SK-N-SH (cell line): ENCODE data around the gene GXYLT2. TPM values are rescaled to one million over a fixed set of nuclear protein-coding genes. Genes with fewer than 3 reads are reported as not detected.

Experiments
- CTCF ChIA-PET: fragments of 300-600, 350-600 bp; formaldehyde crosslinking; extraction: SDS; loops from one replicate; lab custom pipeline; 2021; lab: Yijun Ruan, JAX
- POLR2A ChIA-PET: fragments of 350-600 bp; sonication (Branson Sonifier 250); formaldehyde crosslinking; extraction: SDS; loops from one replicate; lab custom pipeline; 2020; ENCODE audit warnings: antibody characterized with exemption, inconsistent platforms; lab: Yijun Ruan, JAX
- DNase-seq: peaks from one replicate; pipeline ENCODE4 v3.0.0; 2012
- H2AFZ ChIP-seq: fragments of 200-600 bp; sonication (generic); 2 replicates; pipeline ENCODE4 v1.8.1; 2016; ENCODE audit warnings: antibody characterized with exemption, mild to moderate bottlenecking, low read depth
- H3F3A ChIP-seq: fragments of 200-600 bp; sonication (generic); replicated peaks from 2 replicates; pipeline ENCODE3; 2016; ENCODE audit warnings: antibody characterized with exemption, mild to moderate bottlenecking; ENCODE audit not compliant: insufficient read depth
- H3K27ac ChIP-seq, 2 experiments: fragments of 200-500 bp in 1 of 2; fragments of 200-600 bp in 1 of 2; sonication (Bioruptor generic) in 1 of 2; sonication (generic), shearing (Covaris generic) in 1 of 2; 2 replicates each; pipeline versions ENCODE4 v1.5.1 to v1.6.1; 2014 to 2016; ENCODE audit warnings: low read depth in 2 of 2, inconsistent platforms in 1 of 2, low read length in 1 of 2, mild to moderate bottlenecking in 1 of 2, mixed read lengths in 1 of 2
- H3K27me3 ChIP-seq: fragments of 200-600 bp; sonication (generic), shearing (Covaris generic); 2 replicates; pipeline ENCODE4 v1.6.1; 2016; ENCODE audit warnings: mixed run types; ENCODE audit not compliant: insufficient read depth
- H3K36me3 ChIP-seq, 2 experiments: fragments of 200-500 bp in 1 of 2; fragments of 200-600 bp in 1 of 2; sonication (Bioruptor generic) in 1 of 2; sonication (generic) in 1 of 2; replicated peaks in 1 of 2; 2 replicates each; pipeline versions ENCODE3 to v1.5.1; 2014 to 2016; ENCODE audit warnings: low read length in 1 of 2, mild to moderate bottlenecking in 1 of 2; ENCODE audit not compliant: insufficient read depth in 2 of 2, control insufficient read depth in 1 of 2
- H3K4me1 ChIP-seq, 2 experiments: fragments of 200-500 bp in 1 of 2; fragments of 200-600 bp in 1 of 2; sonication (Bioruptor generic) in 1 of 2; sonication (generic), shearing (Covaris generic) in 1 of 2; 2 replicates each; pipeline versions ENCODE4 v1.5.1 to v1.6.1; 2014 to 2016; ENCODE audit warnings: low read depth in 1 of 2, low read length in 1 of 2, mixed run types in 1 of 2; ENCODE audit not compliant: insufficient read depth in 2 of 2, control insufficient read depth in 1 of 2
- H3K4me2 ChIP-seq: fragments of 200-600 bp; sonication (generic), shearing (Covaris generic); 2 replicates; pipeline ENCODE4 v1.6.1; 2017; ENCODE audit warnings: mixed run types
- H3K4me3 ChIP-seq, 2 experiments: fragments of 200-500 bp in 1 of 2; fragments of 200-600 bp in 1 of 2; sonication (Bioruptor generic) in 1 of 2; sonication (generic), shearing (Covaris generic) in 1 of 2; 2 replicates each; pipeline versions ENCODE4 v1.5.1 to v1.8.1; 2014 to 2016; ENCODE audit warnings: low read depth in 2 of 2, inconsistent platforms in 1 of 2, low read length in 1 of 2, mild to moderate bottlenecking in 1 of 2, mixed read lengths in 1 of 2, moderate library complexity in 1 of 2
- H3K79me2 ChIP-seq: fragments of 200-600 bp; sonication (generic); 2 replicates; pipeline ENCODE4 v1.8.1; 2017; ENCODE audit warnings: mild to moderate bottlenecking; ENCODE audit not compliant: insufficient read depth
- H3K9ac ChIP-seq: fragments of 200-600 bp; sonication (generic); 2 replicates; pipeline ENCODE4 v1.6.1; 2017; ENCODE audit warnings: mixed run types
- H3K9me2 ChIP-seq: fragments of 200-600 bp; sonication (generic); 2 replicates; pipeline ENCODE4 v1.6.1; 2017; ENCODE audit warnings: mixed run types
- H3K9me3 ChIP-seq: fragments of 200-600 bp; sonication (generic); 2 replicates; pipeline ENCODE4 v1.6.1; 2017; ENCODE audit warnings: mixed run types, mild to moderate bottlenecking, moderate library complexity
- H4K20me1 ChIP-seq: fragments of 200-600 bp; sonication (generic); 2 replicates; pipeline ENCODE4 v1.6.1; 2017; ENCODE audit warnings: mild to moderate bottlenecking, mixed run types; ENCODE audit not compliant: insufficient read depth
- CHD2 ChIP-seq: fragments of 150-350 bp; IDR thresholded peaks from 2 replicates; pipeline ENCODE4 v1.6.1; 2018; ENCODE audit warnings: low read length; ENCODE audit not compliant: partially characterized antibody
- FOSL2 ChIP-seq: IDR thresholded peaks from 2 replicates; pipeline ENCODE4 v1.4.0; 2012; ENCODE audit warnings: low read depth, mild to moderate bottlenecking, moderate library complexity, borderline replicate concordance
- FOXM1 ChIP-seq: IDR thresholded peaks from 2 replicates; pipeline ENCODE4 v1.4.0; 2012; ENCODE audit warnings: low read depth, mild to moderate bottlenecking
- GABPA ChIP-seq: IDR thresholded peaks from 2 replicates; pipeline ENCODE4 v1.4.0; 2012; ENCODE audit warnings: low read depth, mild to moderate bottlenecking
- GATA2 ChIP-seq: sonication (generic); formaldehyde crosslinking; IDR thresholded peaks from 2 replicates; pipeline ENCODE4 v1.5.0; 2020; ENCODE audit warnings: mild to moderate bottlenecking, missing genetic modification reagents
- JUND ChIP-seq: IDR thresholded peaks from 2 replicates; pipeline ENCODE4 v1.4.0; 2012
- RFX5 ChIP-seq: IDR thresholded peaks from 2 replicates; pipeline ENCODE4 v1.6.1; 2012; ENCODE audit warnings: mild to moderate bottlenecking, improper control_type of control experiment, low read length
- RXRA ChIP-seq: IDR thresholded peaks from 2 replicates; pipeline ENCODE4 v1.4.0; 2012; ENCODE audit warnings: low read depth, mild to moderate bottlenecking, borderline replicate concordance
- SMC3 ChIP-seq: IDR thresholded peaks from 2 replicates; pipeline ENCODE4 v1.6.1; 2012; ENCODE audit warnings: low read depth, low read length, improper control_type of control experiment
- TAF1 ChIP-seq: IDR thresholded peaks from 2 replicates; pipeline ENCODE4 v1.6.1; 2012; ENCODE audit warnings: low read depth, mild to moderate bottlenecking, low read length, moderate library complexity, borderline replicate concordance
- TCF12 ChIP-seq: IDR thresholded peaks from 2 replicates; pipeline ENCODE4 v1.4.0; 2012
- TEAD4 ChIP-seq: IDR thresholded peaks from 2 replicates; pipeline ENCODE4 v1.4.0; 2012; ENCODE audit warnings: mild to moderate bottlenecking, borderline replicate concordance; ENCODE audit not compliant: insufficient read depth
- USF1 ChIP-seq: IDR thresholded peaks from 2 replicates; pipeline ENCODE4 v1.4.0; 2012; ENCODE audit warnings: low read depth, borderline replicate concordance
- YY1 ChIP-seq: IDR thresholded peaks from 2 replicates; pipeline ENCODE4 v1.4.0; 2012; ENCODE audit warnings: low read depth, mild to moderate bottlenecking
- WGBS: methylation state at CpG from one replicate; pipeline ENCODE4 v1.1.6; 2017; ENCODE audit warnings: low lambda C conversion rate; 5-methylcytosine and 5-hydroxymethylcytosine counted together
- polyA plus RNA-seq, 3 experiments: library from polyadenylated mRNA; depleted of rRNA; stranded (reverse); fragments of >200 nt; gene quantifications; 2 replicates each; pipeline ENCODE4 v1.2.3, GENCODE V29; 2012
- TF ChIP-seq, protein P1 (sequence below): IDR thresholded peaks from 2 replicates; pipeline ENCODE4 v1.6.1; 2012; ENCODE audit warnings: mild to moderate bottlenecking, low read depth, low read length, moderate library complexity
- TF ChIP-seq, protein P2 (sequence below): fragments of 150-350 bp; IDR thresholded peaks from 2 replicates; pipeline ENCODE4 v1.6.1; 2016; ENCODE audit warnings: mild to moderate bottlenecking, low read depth, low read length
- TF ChIP-seq, protein P3 (sequence below): fragments of 200-600 bp; sonication (generic); IDR thresholded peaks from 2 replicates; pipeline ENCODE4 v1.6.1; 2017; ENCODE audit warnings: antibody characterized with exemption, mild to moderate bottlenecking, moderate library complexity
- TF ChIP-seq, protein P4 (sequence below): fragments of 150-350 bp; IDR thresholded peaks from 2 replicates; pipeline ENCODE4 v1.6.1; 2017; ENCODE audit warnings: antibody characterized with exemption, low read length, low read depth, borderline replicate concordance

Gene GXYLT2
- polyA plus RNA-seq, 1 of the 3 experiments (the other 2 are of a cell fraction), result 9.1 TPM

- Histone ChIP-seq H4K20me1 (no peaks in the 10 kb centered on the region), H3K36me3 (peaks cover 0 to 8% of the 10 kb centered on the region in 2 experiments), H3K79me2 (no peaks in the 10 kb centered on the region), H3K27me3 (no peaks in the 10 kb centered on the region), H2AFZ (no peak overlapping the region), H3K27ac (no peak overlapping the region), H3K4me2 (no peak overlapping the region), H3K9me3 (no peaks in the 10 kb centered on the region), H3K4me3 (no peak overlapping the region), H3K4me1 (peaks cover 0 to 4% of the 10 kb centered on the region in 2 experiments; a peak in 1 of 4 replicates), H3F3A (no peaks in the 10 kb centered on the region), H3K9me2 (no peaks in the 10 kb centered on the region), H3K9ac (no peak overlapping the region)
- no peak for DNase-seq
- CTCF ChIA-PET, result interaction anchor here (1.2 to 1.5 kb wide), 2 partner anchors 23 to 24 kb away, joined by 4 to 6 read pairs; no protein-coding TSS in a partner anchor
- TF ChIP-seq, protein P1, sequence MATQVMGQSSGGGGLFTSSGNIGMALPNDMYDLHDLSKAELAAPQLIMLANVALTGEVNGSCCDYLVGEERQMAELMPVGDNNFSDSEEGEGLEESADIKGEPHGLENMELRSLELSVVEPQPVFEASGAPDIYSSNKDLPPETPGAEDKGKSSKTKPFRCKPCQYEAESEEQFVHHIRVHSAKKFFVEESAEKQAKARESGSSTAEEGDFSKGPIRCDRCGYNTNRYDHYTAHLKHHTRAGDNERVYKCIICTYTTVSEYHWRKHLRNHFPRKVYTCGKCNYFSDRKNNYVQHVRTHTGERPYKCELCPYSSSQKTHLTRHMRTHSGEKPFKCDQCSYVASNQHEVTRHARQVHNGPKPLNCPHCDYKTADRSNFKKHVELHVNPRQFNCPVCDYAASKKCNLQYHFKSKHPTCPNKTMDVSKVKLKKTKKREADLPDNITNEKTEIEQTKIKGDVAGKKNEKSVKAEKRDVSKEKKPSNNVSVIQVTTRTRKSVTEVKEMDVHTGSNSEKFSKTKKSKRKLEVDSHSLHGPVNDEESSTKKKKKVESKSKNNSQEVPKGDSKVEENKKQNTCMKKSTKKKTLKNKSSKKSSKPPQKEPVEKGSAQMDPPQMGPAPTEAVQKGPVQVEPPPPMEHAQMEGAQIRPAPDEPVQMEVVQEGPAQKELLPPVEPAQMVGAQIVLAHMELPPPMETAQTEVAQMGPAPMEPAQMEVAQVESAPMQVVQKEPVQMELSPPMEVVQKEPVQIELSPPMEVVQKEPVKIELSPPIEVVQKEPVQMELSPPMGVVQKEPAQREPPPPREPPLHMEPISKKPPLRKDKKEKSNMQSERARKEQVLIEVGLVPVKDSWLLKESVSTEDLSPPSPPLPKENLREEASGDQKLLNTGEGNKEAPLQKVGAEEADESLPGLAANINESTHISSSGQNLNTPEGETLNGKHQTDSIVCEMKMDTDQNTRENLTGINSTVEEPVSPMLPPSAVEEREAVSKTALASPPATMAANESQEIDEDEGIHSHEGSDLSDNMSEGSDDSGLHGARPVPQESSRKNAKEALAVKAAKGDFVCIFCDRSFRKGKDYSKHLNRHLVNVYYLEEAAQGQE, result no peak
- TF ChIP-seq, protein P2, sequence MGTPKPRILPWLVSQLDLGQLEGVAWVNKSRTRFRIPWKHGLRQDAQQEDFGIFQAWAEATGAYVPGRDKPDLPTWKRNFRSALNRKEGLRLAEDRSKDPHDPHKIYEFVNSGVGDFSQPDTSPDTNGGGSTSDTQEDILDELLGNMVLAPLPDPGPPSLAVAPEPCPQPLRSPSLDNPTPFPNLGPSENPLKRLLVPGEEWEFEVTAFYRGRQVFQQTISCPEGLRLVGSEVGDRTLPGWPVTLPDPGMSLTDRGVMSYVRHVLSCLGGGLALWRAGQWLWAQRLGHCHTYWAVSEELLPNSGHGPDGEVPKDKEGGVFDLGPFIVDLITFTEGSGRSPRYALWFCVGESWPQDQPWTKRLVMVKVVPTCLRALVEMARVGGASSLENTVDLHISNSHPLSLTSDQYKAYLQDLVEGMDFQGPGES, result no peak
- TF ChIP-seq GATA2, result no peak
- no peak for TF ChIP-seq USF1
- TF ChIP-seq FOSL2, result no peak
- TF ChIP-seq, protein P3, sequence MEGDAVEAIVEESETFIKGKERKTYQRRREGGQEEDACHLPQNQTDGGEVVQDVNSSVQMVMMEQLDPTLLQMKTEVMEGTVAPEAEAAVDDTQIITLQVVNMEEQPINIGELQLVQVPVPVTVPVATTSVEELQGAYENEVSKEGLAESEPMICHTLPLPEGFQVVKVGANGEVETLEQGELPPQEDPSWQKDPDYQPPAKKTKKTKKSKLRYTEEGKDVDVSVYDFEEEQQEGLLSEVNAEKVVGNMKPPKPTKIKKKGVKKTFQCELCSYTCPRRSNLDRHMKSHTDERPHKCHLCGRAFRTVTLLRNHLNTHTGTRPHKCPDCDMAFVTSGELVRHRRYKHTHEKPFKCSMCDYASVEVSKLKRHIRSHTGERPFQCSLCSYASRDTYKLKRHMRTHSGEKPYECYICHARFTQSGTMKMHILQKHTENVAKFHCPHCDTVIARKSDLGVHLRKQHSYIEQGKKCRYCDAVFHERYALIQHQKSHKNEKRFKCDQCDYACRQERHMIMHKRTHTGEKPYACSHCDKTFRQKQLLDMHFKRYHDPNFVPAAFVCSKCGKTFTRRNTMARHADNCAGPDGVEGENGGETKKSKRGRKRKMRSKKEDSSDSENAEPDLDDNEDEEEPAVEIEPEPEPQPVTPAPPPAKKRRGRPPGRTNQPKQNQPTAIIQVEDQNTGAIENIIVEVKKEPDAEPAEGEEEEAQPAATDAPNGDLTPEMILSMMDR, result no peak
- TF ChIP-seq TEAD4, result no peak
- no peak for TF ChIP-seq GABPA
- no peak for TF ChIP-seq RXRA
- TF ChIP-seq, protein P4, sequence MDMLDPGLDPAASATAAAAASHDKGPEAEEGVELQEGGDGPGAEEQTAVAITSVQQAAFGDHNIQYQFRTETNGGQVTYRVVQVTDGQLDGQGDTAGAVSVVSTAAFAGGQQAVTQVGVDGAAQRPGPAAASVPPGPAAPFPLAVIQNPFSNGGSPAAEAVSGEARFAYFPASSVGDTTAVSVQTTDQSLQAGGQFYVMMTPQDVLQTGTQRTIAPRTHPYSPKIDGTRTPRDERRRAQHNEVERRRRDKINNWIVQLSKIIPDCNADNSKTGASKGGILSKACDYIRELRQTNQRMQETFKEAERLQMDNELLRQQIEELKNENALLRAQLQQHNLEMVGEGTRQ, result no peak
- TF ChIP-seq FOXM1, result no peak
- no peak for TF ChIP-seq SMC3
- no peak for TF ChIP-seq CHD2
- no peak for TF ChIP-seq TAF1
- no peak for TF ChIP-seq JUND
- no peak for TF ChIP-seq RFX5
- TF ChIP-seq YY1, result no peak
- TF ChIP-seq TCF12, result no peak
- TF ChIP-seq, all 33 proteins: peak for 0
- 76% methylated on average over 4 of the region's 4 CpGs for WGBS
- POLR2A ChIA-PET, result no interaction called here
These were observed 73.9 kb downstream of the GXYLT2 start for GRCh38 chr3:72961752-72962151.
